GM19238 (cell line): ENCODE measurements around the gene MACF1.
"Not testable (repeated sequence)": the region's sequence is repeated elsewhere in the genome, so short reads cannot be mapped to it uniquely, and the experiment has no call there.

Experiments used
- DNase-seq: peaks from one replicate; pipeline ENCODE4 v3.0.0; 2011; ENCODE audit warnings: low spot score; ENCODE audit not compliant: insufficient read length

Gene MACF1

GRCh38 chr1:39452540-39452939, 248.0 kb downstream of the MACF1 start:
- no peak for DNase-seq

DNA sequence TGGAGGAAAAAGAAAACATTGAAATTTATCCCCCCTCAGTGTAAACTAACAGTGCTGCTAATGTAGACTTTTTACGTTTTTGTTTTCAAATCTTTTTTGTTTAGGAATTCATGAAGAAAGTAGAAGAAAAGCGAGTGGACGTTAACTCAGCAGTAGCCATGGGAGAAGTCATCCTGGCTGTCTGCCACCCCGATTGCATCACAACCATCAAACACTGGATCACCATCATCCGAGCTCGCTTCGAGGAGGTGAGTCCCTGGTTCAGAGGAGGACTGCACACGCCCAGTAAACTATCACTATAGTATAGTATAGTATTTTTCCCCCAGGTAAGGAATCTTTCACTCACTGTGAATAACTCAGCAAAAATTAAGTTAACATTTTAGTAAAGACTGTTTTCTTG, 249.1 kb downstream of the MACF1 start:
- no peak for DNase-seq

GRCh38 chr1:39458991-39459390, 254.5 kb downstream of the MACF1 start:
- DNase-seq: no peak

- DNase-seq: no peak
Measured at GRCh38 chr1:39462074-39462473, 257.6 kb downstream of the MACF1 start.

DNA sequence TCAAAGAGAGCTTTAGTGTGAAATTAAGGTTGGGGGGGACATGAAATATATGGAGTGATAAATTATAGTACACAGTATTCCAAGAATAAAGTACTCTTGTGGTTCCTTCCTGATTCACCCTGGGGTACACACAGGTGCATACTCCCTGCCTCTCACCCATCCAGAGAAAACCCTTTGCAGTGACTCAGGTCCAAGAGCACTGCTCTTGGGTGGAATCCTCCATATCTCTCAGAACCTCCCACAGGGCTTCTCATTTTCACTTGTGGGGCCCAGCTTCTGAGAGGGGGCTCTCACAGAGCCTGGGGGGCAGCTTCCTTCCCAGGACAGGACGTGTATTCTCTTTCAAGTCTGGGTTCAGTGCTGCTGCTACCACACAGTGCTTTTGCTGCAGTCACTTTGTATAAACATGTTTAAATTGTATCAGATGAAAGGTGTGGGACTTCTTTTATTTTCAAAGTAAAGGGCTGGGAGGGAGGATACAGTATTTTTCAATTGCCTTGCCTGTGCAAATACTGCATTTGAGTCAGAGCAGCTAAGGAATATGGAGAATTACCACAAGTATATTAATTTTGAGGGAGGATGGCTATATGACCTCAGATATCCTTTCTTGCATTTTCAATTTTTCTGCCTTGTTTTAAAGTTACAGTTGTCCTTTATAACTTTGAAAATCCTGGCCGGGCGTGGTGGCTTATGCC, 262.1 kb downstream of the MACF1 start:
- no peak for DNase-seq

DNA sequence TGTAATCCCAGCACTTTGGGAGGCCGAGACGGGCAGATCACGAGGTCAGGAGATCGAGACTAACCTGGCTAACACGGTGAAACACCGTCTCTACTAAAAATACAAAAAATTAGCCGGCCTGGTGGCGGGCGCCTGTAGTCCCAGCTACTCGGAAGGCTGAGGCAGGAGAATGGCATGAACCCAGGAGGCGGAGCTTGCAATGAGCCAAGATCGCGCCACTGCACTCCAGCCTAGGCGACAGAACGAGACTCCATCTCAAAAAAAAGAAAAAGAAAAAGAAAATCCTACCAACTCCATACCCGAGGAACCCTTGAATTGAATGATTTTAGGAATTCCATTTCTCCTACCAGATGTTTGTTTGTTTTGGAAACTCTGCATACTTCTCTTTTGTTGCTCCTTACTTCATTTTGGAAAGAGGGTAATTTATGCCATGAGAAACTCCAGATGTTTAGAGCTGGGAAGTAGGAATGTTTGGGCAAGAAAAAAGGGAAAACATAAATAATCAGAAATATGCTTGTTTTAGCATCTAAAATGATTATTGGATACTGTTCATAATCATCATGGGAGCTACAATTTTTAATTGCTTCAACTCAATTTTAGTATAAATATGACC, 262.7 kb downstream of the MACF1 start:
- not testable (repeated sequence) for DNase-seq

DNA sequence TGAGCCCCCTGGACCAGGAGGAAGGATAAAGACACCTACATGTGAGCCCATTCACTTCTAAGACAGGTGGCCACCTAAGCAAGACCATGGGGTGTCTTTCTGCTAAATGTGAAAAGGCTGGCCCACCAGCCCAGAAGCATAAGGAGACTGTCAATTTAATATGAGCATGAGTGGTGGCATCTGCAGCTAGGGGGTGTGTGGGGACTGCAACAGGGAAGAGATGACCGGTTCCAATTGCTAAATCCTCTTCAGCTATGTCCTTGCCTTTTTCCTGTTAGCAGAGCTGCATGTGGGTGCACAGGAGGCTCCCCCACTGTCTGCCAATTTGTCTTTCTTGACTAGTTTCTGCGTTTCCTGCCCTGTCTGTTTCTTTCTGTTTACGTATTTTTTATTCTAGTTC, 264.7 kb downstream of the MACF1 start:
- DNase-seq: no peak

- DNase-seq: no peak
Measured at GRCh38 chr1:39470040-39470439, 265.5 kb downstream of the MACF1 start.

DNA sequence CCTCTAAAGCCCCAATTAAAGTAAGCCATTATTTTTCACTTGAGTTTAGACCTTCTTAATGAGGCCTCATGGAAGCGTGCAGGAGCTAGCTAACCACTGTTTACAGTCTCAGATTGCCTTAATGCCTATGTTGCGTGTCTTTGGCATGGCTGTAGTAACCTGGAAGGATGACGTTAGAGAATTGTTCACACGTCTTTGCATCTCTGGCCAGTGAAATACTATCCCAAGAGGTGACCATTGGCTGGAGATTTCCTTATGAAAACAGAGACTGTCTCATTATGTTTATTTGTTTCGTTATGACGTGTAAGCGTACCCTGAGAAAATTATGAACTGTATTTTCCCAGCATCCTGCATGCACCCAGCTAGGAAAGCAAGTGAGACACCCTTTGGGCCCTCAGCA, 268.3 kb downstream of the MACF1 start:
- DNase-seq: no peak

- no peak for DNase-seq
Measured at GRCh38 chr1:39473324-39473723, 268.8 kb downstream of the MACF1 start.

GRCh38 chr1:39474810-39475209, 270.3 kb downstream of the MACF1 start:
- no peak for DNase-seq

DNA sequence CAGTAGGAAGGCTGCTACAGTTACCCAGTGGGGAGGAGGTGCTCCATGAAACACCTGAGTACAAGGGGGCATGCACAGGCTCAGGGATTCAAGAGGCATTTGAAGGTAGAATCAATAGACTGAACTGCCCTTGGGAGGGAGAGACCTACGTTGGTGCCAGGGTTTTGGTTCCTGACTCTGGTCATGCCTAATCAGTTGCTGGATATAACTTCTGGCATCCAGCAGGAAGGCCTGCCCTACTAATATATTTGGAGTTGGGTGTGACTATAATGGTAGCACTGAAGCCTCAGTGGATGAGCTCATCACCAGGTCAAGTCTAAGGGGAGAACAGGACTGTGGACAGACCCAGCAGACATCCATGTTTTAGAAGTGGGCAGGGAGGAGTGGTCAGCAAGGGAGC, 271.1 kb downstream of the MACF1 start:
- not testable (repeated sequence) for DNase-seq

- no peak for DNase-seq
Measured at GRCh38 chr1:39478126-39478915, 273.8 kb downstream of the MACF1 start.

GRCh38 chr1:39481289-39481688, 276.8 kb downstream of the MACF1 start:
- DNase-seq: no peak

DNA sequence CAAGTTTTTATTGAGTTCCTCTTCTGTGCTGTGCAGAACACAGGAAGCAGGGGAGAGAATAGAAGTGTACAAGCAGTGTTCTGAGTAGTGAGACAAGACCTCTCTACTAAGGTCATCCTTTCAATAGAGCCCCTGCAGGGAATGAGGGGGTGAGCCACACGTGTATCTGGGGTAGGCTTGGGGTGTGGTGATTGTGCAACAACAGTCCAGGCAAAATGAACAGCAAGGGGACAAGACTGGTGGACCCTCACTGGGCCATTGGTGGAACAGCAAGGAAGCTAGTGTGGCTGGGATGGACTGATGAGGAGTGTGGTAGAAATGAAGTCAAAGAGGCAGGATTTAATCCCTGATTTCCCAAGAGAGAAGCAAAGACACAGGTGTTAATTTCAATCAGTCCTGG, 278.8 kb downstream of the MACF1 start:
- DNase-seq: no peak

DNA sequence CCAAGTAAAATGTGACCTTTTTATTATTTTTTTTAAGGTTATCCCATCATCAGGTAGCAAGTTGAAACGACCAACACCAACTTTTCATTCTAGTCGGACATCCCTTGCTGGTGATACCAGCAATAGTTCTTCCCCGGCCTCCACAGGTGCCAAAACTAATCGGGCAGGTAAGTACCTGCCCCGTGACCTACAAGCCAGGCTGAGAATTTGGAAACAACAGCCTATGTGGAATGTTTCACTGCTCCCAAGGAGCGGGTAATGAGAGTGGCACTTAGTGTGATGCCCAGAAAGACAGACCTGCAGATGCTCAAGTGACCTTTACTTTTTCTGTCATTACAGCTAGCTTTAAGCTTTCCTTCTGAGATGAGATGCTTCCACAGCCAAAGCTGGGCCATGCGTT, 280.1 kb downstream of the MACF1 start:
- no peak for DNase-seq

- no peak for DNase-seq
Measured at GRCh38 chr1:39485046-39485803, 280.7 kb downstream of the MACF1 start.

DNA sequence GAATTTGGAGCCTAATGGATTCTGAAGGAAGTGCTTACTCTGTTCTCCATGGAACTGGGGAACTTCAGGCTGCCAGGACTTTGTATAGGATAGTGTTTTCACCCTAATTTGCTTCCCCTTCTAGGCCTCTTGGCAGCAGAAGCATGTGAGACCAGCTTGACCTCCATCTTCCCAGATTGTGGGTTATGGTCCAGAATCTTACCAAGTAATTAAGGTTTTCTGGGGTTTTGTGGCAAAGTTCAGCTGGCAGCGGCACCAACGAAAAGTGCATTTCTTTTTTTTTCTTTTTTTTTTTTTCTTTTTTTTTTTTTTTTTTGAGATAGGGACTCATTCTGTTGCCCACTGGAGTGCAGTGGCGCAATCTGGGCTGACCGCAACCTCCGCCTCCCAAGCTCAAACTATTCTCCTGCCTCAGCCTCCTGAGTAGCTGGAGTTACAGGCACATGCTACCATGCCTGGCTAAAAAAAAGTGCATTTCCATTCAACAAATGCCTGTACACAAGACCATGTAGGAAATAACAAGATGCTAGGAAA, 283.6 kb downstream of the MACF1 start:
- DNase-seq: no peak

GRCh38 chr1:39488793-39489566, 284.5 kb downstream of the MACF1 start:
- no peak for DNase-seq

DNA sequence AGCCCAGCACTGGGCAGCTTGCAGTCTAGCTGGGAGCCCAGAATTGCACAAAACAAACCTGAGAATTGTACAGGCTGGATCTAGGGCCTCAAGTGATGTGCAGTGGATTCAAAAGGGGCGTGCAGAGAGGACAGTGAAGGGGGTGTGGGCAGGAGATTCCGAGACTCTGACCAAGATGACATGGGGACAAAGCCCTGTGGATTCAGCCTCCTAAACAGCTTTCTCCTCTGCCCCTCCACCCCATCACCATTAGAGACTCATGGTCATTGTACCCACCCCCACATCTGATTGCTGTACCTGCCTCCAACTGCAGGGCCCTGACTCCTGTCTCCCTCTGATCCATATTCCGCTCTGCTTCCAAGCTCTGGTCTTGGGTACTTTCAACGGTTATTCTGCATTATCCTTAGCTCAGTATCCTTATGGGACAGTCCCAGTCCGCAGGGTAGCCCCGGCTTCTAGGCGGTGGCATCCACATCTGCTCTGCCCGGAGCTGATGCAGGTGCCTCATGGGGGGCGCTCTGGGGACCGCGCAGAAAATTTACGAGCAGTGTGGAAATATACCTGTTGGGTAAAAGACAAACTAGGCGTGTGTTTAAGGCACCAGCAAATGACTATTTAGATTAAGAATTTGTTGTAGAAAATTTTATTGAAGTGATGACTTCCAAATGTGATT, 285.2 kb downstream of the MACF1 start:
- DNase-seq: no peak
